ENCODE data around the gene BMP7. TPM values are rescaled to one million over a fixed set of nuclear protein-coding genes. Genes with fewer than 3 reads are reported as not detected.

BMP7 gene
- total and polyA plus RNA-seq, 9 of the 15 experiments (the other 6 are each of a cell fraction or from before 2014, with no cell fraction given) = 0.18 TPM; not detected in 8

GRCh38 chr20:57124366-57124765, 142.1 kb downstream of the BMP7 start:
- Histone ChIP-seq H3K9ac (ENCODE audit: insufficient read depth in 1 of 2, low read depth in 2 of 2, low read length in 2 of 2) (no peak overlapping the region), H3K9me1 (ENCODE audit: control insufficient read depth, insufficient read depth, low read length) (no peaks in the 10 kb centered on the region), H2AFZ (ENCODE audit: low read depth, low read length) (no peak overlapping the region), H3K4me1 (replicated peaks in 1 of 2; ENCODE audit: control insufficient read depth in 2 of 2, insufficient read depth in 2 of 2, low read length in 2 of 2) (no peaks in the 10 kb centered on the region), H3K27me3 (ENCODE audit: control insufficient read depth in 2 of 2, insufficient read depth in 2 of 2, low read length in 2 of 2) (peaks cover 23 to 62% of the 10 kb centered on the region in 2 experiments; a peak in 4 of 5 replicates), H3K9me3 (replicated peaks; ENCODE audit: control insufficient read depth, insufficient read depth, low read depth, low read length) (no peaks in the 10 kb centered on the region), H3K27ac (ENCODE audit: extremely low read depth, low read depth, low read length) (no peak overlapping the region), H3K4me2 (ENCODE audit: insufficient read depth, low read length) (no peak overlapping the region), H4K20me1 (replicated peaks; ENCODE audit: control insufficient read depth, insufficient read depth, low read length) (no peaks in the 10 kb centered on the region), H3K79me2 (ENCODE audit: control insufficient read depth, insufficient read depth, low read length) (no peaks in the 10 kb centered on the region), H3K36me3 (ENCODE audit: control insufficient read depth, insufficient read depth, low read length) (no peaks in the 10 kb centered on the region), H3K4me3 (no peak overlapping the region)
- ATAC-seq (no peak), FAIRE-seq (no peak), DNase-seq (ENCODE audit: extremely low read depth in 1 of 4, low spot score in 3 of 4) (no peak)
- CTCF ChIA-PET (ENCODE audit: low intra/inter-chr PET ratio) = no interaction called here
- 0% methylated on average over 6 of the region's 6 CpGs for WGBS (ENCODE audit: insufficient coverage, low coverage, missing lambda C conversion rate)
- TF ChIP-seq SMARCA4 (IDR thresholded peaks at IDR 0.05) (no peak), ZNF282 (CRISPR knock-in tag; IDR thresholded peaks at IDR 0.05) (no peak), ZNF518B (CRISPR knock-in tag; IDR thresholded peaks at IDR 0.05) (no peak), XRCC5 (IDR thresholded peaks at IDR 0.05; ENCODE audit: low read depth, low read length) (no peak), MED1 (CRISPR knock-in tag; IDR thresholded peaks at IDR 0.05; ENCODE audit: borderline replicate concordance) (no peak), ZBTB33 (CRISPR knock-in tag; IDR thresholded peaks at IDR 0.05) (no peak), DACH1 (IDR thresholded peaks at IDR 0.05; ENCODE audit: partially characterized antibody) (no peak), TEAD2 (tag; IDR thresholded peaks at IDR 0.05) (no peak), RHOXF2B (CRISPR knock-in tag; conservative IDR thresholded peaks at IDR 0.05) (no peak), NFIC (IDR thresholded peaks at IDR 0.05) (no peak), THRAP3 (IDR thresholded peaks at IDR 0.05; ENCODE audit: borderline replicate concordance) (no peak), ZNF165 (CRISPR knock-in tag; IDR thresholded peaks at IDR 0.05; ENCODE audit: borderline replicate concordance) (no peak), ATF1 (CRISPR knock-in tag; IDR thresholded peaks at IDR 0.05) (no peak), ATF1 (tag; IDR thresholded peaks at IDR 0.05) (no peak), GTF2F1 (IDR thresholded peaks at IDR 0.05; ENCODE audit: low read depth, low read length) (no peak)
- TF ChIP-seq, protein P1, sequence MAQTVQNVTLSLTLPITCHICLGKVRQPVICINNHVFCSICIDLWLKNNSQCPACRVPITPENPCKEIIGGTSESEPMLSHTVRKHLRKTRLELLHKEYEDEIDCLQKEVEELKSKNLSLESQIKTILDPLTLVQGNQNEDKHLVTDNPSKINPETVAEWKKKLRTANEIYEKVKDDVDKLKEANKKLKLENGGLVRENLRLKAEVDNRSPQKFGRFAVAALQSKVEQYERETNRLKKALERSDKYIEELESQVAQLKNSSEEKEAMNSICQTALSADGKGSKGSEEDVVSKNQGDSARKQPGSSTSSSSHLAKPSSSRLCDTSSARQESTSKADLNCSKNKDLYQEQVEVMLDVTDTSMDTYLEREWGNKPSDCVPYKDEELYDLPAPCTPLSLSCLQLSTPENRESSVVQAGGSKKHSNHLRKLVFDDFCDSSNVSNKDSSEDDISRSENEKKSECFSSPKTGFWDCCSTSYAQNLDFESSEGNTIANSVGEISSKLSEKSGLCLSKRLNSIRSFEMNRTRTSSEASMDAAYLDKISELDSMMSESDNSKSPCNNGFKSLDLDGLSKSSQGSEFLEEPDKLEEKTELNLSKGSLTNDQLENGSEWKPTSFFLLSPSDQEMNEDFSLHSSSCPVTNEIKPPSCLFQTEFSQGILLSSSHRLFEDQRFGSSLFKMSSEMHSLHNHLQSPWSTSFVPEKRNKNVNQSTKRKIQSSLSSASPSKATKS (CRISPR knock-in tag; IDR thresholded peaks at IDR 0.05) = no peak
- TF ChIP-seq, protein P2, sequence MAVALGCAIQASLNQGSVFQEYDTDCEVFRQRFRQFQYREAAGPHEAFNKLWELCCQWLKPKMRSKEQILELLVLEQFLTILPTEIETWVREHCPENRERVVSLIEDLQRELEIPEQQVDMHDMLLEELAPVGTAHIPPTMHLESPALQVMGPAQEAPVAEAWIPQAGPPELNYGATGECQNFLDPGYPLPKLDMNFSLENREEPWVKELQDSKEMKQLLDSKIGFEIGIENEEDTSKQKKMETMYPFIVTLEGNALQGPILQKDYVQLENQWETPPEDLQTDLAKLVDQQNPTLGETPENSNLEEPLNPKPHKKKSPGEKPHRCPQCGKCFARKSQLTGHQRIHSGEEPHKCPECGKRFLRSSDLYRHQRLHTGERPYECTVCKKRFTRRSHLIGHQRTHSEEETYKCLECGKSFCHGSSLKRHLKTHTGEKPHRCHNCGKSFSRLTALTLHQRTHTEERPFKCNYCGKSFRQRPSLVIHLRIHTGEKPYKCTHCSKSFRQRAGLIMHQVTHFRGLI (CRISPR knock-in tag; IDR thresholded peaks at IDR 0.05) = no peak
- intact Hi-C loops (cut with micrococcal nuclease) = no loop called here
- POLR2A ChIA-PET = no interaction called here
- in situ Hi-C loops (cut with MboI) = no loop called here
- no TSS peak for BruUV-seq (replicated peaks)

All from K562 (cell line).